Central memory CD4-positive, alpha-beta T cell (primary cell): ENCODE data around the gene KCNMA1.
"Not testable (repeated sequence)": the region's sequence is repeated elsewhere in the genome, so short reads cannot be mapped to it uniquely, and the experiment has no call there.

Source experiments
- DNase-seq: peaks from one replicate; pipeline ENCODE4 v3.0.0; 2022

Gene KCNMA1

DNA sequence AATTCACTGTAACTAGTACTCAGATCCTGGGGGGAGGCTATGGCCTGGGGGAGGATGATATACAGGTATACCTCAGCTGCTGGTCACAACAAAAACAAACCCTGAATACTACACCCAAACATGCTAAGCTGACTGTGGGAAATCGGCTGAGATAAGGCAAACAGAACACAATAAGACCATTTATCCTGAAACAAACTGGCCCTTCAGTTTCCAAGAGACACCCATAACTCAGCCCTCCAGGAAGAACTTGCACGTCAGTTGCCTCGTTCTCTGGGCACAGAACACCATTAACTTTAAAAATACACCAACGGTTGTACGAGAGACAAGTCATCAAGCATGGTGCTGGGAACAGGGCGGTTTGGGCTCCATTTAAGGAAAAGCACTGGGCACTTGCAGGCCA is 24.1 kb upstream of the KCNMA1 start:
- DNase-seq: no peak

GRCh38 chr10:77661100-77661499 is 23.5 kb upstream of the KCNMA1 start:
- no peak for DNase-seq

GRCh38 chr10:77659046-77659670 is 21.6 kb upstream of the KCNMA1 start:
- DNase-seq: not testable (repeated sequence)

- no peak for DNase-seq
Observed at GRCh38 chr10:77653210-77653609, 15.6 kb upstream of the KCNMA1 start.

GRCh38 chr10:77649333-77650331 is 12.0 kb upstream of the KCNMA1 start:
- no peak for DNase-seq

- no peak for DNase-seq
Observed at GRCh38 chr10:77648472-77648871, 10.9 kb upstream of the KCNMA1 start.

DNA sequence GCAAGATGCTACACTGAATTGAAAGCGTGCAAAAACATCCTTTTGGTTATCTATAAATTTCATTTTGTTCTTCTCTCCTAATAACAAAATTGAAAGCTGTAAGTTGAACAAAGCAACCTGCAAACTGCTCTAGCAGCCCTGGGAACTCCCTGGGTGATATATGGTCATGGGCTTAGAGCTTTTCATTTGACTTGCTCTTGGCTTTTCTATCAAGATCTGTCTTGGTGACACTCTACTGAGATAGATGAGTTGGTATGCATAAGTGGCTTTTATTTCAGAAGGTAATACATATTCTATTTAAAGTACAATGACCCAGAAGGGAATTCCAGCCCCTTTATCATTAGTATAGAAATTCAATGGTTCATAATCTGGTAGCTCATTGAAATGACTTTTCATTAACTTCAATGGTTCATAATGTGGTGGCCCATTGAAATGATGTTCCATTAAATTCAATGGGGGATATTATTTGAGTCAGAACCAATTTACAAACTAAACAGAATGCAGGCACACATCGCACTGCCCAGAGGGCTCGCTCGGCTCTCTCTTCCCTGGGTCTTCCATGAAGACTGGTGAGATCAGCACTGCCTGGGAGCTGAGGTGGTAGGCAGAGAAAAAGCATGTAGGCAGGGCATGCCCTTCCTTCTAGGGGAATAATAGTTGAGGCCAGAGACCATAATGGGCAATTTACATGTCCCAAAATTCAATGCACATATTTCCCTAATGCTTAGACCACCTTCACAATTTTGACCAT is 10.1 kb upstream of the KCNMA1 start:
- no peak for DNase-seq

- DNase-seq: no peak
Observed at GRCh38 chr10:77644557-77645243, 7.1 kb upstream of the KCNMA1 start.

- DNase-seq: no peak
Observed at GRCh38 chr10:77643795-77644468, 6.3 kb upstream of the KCNMA1 start.

DNA sequence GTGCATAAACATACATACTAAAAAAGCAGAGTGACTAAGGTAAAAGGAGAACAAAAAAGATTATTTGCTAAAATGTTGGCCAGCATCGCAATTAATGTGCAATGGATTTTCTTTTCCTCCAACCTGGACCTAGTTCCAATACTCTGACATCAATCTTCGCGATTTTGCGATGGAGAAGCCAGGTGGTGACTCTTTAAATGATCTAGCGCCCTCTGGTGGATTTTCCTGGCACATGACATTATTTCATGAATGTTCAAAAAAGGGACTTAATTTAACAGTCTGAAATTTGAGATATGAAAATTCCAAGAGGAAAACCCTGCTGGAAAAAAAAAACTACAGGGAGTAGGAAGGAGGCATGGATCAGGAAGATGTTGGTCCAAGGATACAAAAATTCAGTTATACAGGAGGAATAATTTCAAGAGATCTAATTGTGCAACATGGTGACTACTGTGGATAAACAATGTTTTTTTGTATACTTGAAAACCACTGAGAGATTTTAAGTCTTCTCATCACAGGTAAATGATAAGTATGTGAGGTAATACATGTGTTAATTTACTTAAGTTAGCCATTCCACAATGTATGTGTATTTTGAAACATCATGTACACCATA is 4.3 kb upstream of the KCNMA1 start:
- peak; percentile 26 for DNase-seq

- DNase-seq: no peak
Observed at GRCh38 chr10:77641344-77641743, 3.7 kb upstream of the KCNMA1 start.

GRCh38 chr10:77640167-77640566 is 2.6 kb upstream of the KCNMA1 start:
- no peak for DNase-seq

- DNase-seq: no peak
Observed at GRCh38 chr10:77639756-77640155, 2.1 kb upstream of the KCNMA1 start.

DNA sequence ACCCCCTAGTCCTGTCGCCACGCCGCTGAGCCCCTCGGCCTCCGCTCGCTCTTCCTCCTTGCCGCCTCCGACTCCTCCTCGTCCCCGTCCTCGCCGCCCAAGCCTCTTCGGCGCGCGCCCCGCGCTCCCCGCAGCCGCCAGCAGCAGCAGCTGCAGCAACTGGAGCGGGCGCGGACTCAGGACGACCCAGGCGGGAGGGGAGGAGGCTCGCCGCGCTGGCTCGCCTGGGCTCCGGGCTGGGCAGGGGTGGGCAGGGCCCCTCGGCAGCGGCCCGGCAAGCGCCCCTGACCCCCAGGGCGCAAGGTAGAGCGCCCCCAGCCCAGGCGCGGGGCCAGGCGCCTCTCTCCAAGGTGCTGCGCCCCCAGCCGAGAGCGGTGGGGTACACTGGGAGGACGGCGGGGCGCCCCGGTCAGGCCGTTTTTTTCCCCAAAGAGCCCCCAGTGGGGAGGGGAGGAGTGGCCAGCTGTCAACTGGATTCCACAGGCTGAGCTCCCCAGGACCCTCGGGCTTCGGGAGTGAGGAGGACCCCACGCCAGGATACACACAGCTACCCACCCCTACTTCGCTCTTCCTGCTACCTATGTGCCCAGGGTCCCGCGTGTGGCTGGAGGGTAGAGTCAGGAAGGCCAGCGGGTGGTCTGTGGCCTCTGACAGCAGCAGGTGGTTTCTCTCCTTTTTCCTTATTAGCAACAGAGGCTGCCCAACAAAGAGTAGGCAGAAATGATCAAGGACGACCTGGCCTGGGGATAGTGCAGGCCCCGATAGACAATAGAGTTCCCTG is 903 bp upstream of the KCNMA1 start:
- no peak for DNase-seq

GRCh38 chr10:77636967-77637531 is 559 bp downstream of the KCNMA1 start:
- no peak for DNase-seq

DNA sequence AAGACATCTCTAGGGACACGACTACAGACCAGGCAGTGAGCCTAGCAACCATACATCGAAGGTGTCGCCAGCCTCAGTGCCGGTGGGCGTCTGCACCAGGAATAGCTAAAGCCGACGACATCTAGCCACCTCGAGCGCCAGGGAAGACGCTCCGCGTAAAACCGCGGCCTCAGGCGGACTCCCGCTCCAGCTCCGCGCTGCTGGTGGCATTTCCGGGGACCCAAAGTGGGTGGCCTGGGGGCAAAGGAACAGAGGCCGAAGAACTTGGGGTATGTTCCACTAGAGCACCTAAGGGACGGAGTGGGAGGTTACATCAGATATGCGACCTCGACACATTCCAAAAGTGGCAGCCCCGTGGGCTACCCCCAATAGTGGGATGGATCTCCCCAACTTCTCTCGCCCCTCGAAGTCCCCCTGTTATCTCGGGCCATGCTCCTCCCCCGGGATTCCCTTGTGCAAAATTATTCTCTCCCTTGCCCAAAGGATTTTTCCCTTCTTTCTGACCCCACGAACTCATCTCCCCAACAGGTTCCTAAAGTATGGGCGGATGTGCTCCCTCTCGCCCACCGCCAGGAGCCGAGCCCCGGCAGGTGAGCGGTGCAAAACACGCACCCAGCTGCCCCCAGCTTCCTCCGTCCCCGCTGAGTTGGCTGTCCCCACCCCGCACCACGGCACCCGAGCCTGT is 1.2 kb downstream of the KCNMA1 start:
- DNase-seq: no peak

DNA sequence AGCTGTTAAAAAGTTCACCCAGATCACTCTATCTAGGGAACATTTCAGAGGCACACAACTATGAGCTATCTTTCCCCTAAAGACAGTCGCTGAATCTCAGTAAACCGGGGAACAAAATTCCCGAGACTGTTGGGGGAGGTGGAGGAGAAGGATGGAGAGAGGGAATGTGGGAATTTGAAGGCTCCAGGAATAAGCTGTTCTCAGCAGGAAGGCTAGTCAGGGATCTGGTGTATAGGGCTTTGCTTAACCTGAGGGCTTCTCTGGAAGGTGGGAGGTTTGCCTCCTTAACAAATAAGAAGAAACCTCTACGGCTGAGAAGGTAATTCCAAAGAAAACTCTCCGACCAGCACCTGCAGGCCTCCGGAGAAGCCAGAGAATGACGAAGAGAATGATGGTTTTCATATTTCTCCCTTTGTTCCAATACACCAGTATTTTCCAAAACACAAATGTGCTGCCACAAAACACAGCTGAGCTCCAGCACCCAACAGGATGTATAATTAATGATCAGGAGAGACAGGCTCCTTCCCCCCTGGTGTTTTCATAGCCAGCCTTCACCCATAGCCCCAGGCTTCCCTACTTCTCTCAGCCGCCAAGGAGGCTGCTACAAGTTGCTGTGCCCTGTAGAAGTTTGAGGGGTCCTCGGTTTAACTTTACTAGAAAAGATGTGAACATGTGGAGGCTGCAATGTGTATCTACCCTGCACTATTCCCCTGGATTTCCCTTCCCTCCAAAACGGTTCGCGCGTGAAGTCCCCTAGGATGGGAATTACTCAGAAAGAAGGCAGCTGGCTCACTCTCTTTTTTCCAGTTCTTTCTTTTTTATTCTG is 2.0 kb downstream of the KCNMA1 start:
- DNase-seq: no peak

DNA sequence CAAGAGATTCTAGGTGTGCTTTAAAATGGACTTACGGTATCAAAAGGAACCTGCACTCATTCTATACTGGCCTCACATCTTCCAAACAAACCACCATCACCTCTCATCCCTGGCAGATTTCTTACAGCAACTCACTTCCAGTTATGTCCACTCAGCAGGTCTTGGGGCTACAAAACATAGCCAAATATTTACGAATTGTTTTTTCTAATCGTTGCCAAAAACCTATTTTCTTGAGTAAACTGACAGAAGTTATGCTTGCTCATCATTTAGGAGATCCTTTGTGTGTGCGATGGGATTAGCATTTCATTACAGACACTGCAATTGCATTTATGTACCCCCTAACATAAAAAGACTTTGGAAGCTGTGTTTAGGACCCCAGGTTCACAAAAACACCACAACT is 2.7 kb downstream of the KCNMA1 start:
- no peak for DNase-seq

DNA sequence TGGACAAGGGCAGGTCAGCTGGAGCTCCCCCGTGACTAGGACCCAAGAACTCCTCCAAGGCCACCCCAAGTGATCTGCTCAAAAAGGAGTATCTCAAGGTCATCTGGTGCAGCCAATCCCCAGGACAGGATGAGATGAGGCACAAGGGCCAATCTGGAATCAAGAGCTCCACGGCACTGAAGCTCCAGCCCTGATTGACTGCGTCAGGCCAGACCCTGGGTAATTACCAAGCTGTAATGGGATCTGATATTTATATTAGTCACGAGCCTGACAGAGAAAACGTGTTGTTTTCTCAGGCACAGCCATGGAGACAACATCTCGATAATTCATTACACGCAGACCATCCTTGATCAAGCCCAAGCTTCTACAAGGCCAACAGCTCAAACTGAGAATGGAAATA is 4.2 kb downstream of the KCNMA1 start:
- DNase-seq: no peak
